Measurements from ENCODE around the gene PCGF3.

DNA sequence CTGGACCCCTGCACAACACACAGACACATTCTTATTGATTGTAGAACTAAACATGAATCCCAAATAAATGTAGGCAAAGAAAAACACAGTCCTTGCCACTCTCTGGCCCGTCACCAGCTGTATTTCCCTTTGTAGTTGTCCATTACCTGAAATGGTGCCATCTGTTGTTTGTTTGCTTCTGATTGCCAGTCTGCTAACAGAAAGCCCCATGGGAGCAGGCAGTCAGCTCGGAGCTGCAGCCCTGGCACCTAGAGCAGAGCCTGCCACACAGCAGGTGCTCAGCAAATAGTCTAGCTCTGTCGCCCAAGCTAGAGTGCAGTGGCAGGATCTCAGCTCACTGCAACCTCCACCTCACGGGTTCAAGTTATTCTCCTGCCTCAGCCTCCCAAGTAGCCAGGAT, 91.4 kb downstream of the PCGF3 start:
- no peak for TF ChIP-seq EP300 (IDR thresholded peaks at IDR 0.05)
- TF ChIP-seq, protein P1, sequence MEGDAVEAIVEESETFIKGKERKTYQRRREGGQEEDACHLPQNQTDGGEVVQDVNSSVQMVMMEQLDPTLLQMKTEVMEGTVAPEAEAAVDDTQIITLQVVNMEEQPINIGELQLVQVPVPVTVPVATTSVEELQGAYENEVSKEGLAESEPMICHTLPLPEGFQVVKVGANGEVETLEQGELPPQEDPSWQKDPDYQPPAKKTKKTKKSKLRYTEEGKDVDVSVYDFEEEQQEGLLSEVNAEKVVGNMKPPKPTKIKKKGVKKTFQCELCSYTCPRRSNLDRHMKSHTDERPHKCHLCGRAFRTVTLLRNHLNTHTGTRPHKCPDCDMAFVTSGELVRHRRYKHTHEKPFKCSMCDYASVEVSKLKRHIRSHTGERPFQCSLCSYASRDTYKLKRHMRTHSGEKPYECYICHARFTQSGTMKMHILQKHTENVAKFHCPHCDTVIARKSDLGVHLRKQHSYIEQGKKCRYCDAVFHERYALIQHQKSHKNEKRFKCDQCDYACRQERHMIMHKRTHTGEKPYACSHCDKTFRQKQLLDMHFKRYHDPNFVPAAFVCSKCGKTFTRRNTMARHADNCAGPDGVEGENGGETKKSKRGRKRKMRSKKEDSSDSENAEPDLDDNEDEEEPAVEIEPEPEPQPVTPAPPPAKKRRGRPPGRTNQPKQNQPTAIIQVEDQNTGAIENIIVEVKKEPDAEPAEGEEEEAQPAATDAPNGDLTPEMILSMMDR (IDR thresholded peaks at IDR 0.05), result no peak
- no peak for TF ChIP-seq POLR2A (IDR thresholded peaks at IDR 0.05; ENCODE audit: low read depth)

Measured in esophagus muscularis mucosa (tissue), 4 donors.